Neural progenitor cell (in vitro differentiated cells): ENCODE measurements around the gene TCAF1. TPM values are rescaled to one million over a fixed set of nuclear protein-coding genes. Genes with fewer than 3 reads are reported as not detected.
"Not testable (repeated sequence)": the region's sequence is repeated elsewhere in the genome, so short reads cannot be mapped to it uniquely, and the experiment has no call there.

ENCODE experiments used
- DNase-seq: peaks from one replicate; pipeline ENCODE4 v3.0.0-alpha.2; 2016; ENCODE audit warnings: low spot score
- H2AFZ ChIP-seq: fragments of 200-600 bp; sonication (generic); replicated peaks from 2 replicates; pipeline ENCODE4 v1.6.1; 2016; ENCODE audit warnings: antibody characterized with exemption
- H3F3A ChIP-seq: fragments of 200-600 bp; sonication (generic); 2 replicates; pipeline ENCODE4 v1.6.1; 2016; ENCODE audit warnings: antibody characterized with exemption, low read depth
- H3K27ac ChIP-seq: fragments of 200-600 bp; sonication (generic); 2 replicates; pipeline ENCODE4 v1.5.1; 2016; ENCODE audit warnings: mild to moderate bottlenecking
- H3K27me3 ChIP-seq: fragments of 200-600 bp; sonication (generic); 2 replicates; pipeline ENCODE4 v1.6.1; 2016; ENCODE audit warnings: mild to moderate bottlenecking, moderate library complexity
- H3K36me3 ChIP-seq: fragments of 200-600 bp; sonication (generic); 2 replicates; pipeline ENCODE4 v1.5.1; 2016
- H3K4me1 ChIP-seq: fragments of 200-600 bp; sonication (generic); 2 replicates; pipeline ENCODE4 v1.6.1; 2016; ENCODE audit warnings: mixed run types
- H3K4me2 ChIP-seq: fragments of 200-600 bp; sonication (generic); 2 replicates; pipeline ENCODE4 v1.6.1; 2016
- H3K4me3 ChIP-seq: fragments of 200-600 bp; sonication (generic); 2 replicates; pipeline ENCODE4 v1.5.1; 2016
- H3K79me2 ChIP-seq: fragments of 200-600 bp; sonication (generic); 2 replicates; pipeline ENCODE4 v1.6.1; 2016; ENCODE audit warnings: low read depth
- H3K9ac ChIP-seq: fragments of 200-600 bp; sonication (generic); 2 replicates; pipeline ENCODE4 v1.6.1; 2016
- H3K9me3 ChIP-seq: fragments of 200-600 bp; sonication (generic); 2 replicates; pipeline ENCODE4 v1.5.1; 2016; ENCODE audit warnings: low read depth
- H4K20me1 ChIP-seq: fragments of 200-600 bp; sonication (generic); 2 replicates; pipeline ENCODE4 v1.6.1; 2016; ENCODE audit warnings: low read depth
- H3K27ac Mint-ChIP-seq: 3 replicates; pipeline ENCODE4 v1.8.0; 2021; ENCODE audit warnings: mixed read lengths
- H3K27me3 Mint-ChIP-seq: 2 replicates; pipeline ENCODE4 v1.8.0; 2022; ENCODE audit warnings: low read depth, mild to moderate bottlenecking, inconsistent platforms, moderate library complexity, mixed read lengths; ENCODE audit not compliant: insufficient read depth
- H3K36me3 Mint-ChIP-seq: 3 replicates; pipeline ENCODE4 v1.8.0; 2021; ENCODE audit warnings: mixed read lengths
- H3K4me1 Mint-ChIP-seq: 3 replicates; pipeline ENCODE4 v1.8.0; 2021; ENCODE audit warnings: mixed read lengths
- H3K4me3 Mint-ChIP-seq: 3 replicates; pipeline ENCODE4 v1.8.0; 2021; ENCODE audit warnings: mild to moderate bottlenecking, moderate library complexity, mixed read lengths
- H3K9me3 Mint-ChIP-seq: 3 replicates; pipeline ENCODE4 v1.8.0; 2020; ENCODE audit warnings: mixed read lengths
- total RNA-seq: library from RNA; depleted of rRNA; stranded (reverse); fragments of >200 nt; gene quantifications from 2 replicates; pipeline ENCODE4 v1.2.3, GENCODE V29; 2015; ENCODE audit warnings: low replicate concordance

Gene TCAF1
- total RNA-seq, 1 donor from 2014 or later, result 71.0 TPM

DNA sequence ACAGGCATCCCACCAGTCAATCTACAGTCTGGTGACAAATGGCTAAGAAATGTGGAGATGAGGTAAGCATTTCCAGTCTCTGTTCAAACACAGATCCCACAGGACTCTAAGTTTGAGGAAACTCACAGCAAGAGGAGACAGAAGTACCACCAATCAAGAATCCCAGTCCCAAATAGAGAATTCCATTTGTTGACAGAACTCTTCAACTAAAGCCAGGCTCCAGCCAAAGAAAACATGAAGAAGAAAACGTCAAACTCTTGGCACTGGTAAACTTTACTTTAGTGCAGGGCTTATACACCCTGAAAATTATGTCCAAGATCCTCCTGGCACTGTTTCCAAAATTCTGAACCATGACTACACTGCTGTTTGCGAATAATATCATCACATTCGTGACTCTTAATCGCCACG is 95.3 kb downstream of the TCAF1 start:
- not testable (repeated sequence) for DNase-seq, H3K9me3 Mint-ChIP-seq, H4K20me1 ChIP-seq, H3K4me1 Mint-ChIP-seq, H3K9me3 ChIP-seq, H3K4me3 Mint-ChIP-seq, H3K36me3 ChIP-seq, H2AFZ ChIP-seq, H3K9ac ChIP-seq, H3K27me3 Mint-ChIP-seq, H3K27ac ChIP-seq, H3K4me3 ChIP-seq, H3K27ac Mint-ChIP-seq, H3F3A ChIP-seq, H3K79me2 ChIP-seq, H3K36me3 Mint-ChIP-seq, H3K4me2 ChIP-seq, H3K27me3 ChIP-seq, H3K4me1 ChIP-seq

Other genes starting within 250 kb of the TCAF1 start
- 0.07 TPM in 1 of 2 replicates, not detected in the other for gene CTAGE6, start 144.5 kb downstream of the TCAF1 start, total RNA-seq
- not detected in 2 replicates for gene OR2F2, start 33.1 kb upstream of the TCAF1 start, total RNA-seq
- gene OR2F1, start 52.7 kb upstream of the TCAF1 start, total RNA-seq, result not detected in 2 replicates
- not detected in 2 replicates for gene OR6B1, start 98.1 kb upstream of the TCAF1 start, total RNA-seq
- gene OR2A5, start 146.8 kb upstream of the TCAF1 start, total RNA-seq, result not detected in 2 replicates
- not detected in 2 replicates for gene OR2A25, start 167.6 kb upstream of the TCAF1 start, total RNA-seq
- gene OR2A12, start 184.1 kb upstream of the TCAF1 start, total RNA-seq, result not detected in 2 replicates
- gene OR2A2, start 207.4 kb upstream of the TCAF1 start, total RNA-seq, result not detected in 2 replicates
- gene OR2A14, start 221.0 kb upstream of the TCAF1 start, total RNA-seq, result not detected in 2 replicates